Measurements from ENCODE around the gene BCKDK. TPM values are rescaled to one million over a fixed set of nuclear protein-coding genes. Genes with fewer than 3 reads are reported as not detected.

Gene BCKDK
- total and polyA plus RNA-seq, 2 of the 8 experiments (the other 6 are each of a cell fraction or from before 2014, with no cell fraction given), result 49.6 to 77.1 TPM

GRCh38 chr16:31064882-31065461 lies 43.2 kb upstream of the BCKDK start:
- Histone ChIP-seq H3K27me3 (replicated peaks in 1 of 4; ENCODE audit: control insufficient read depth in 3 of 4, extremely low read depth in 1 of 4, insufficient read depth in 3 of 4, low read length in 3 of 4) (no peaks in the 10 kb centered on the region), H4K20me1 (replicated peaks in 1 of 2; ENCODE audit: control insufficient read depth in 1 of 2, insufficient read depth in 2 of 2, low read length in 2 of 2) (peaks cover 0 to 16% of the 10 kb centered on the region in 2 experiments), H3K4me3 (ENCODE audit: extremely low read depth in 1 of 4, insufficient read depth in 2 of 4, low read depth in 3 of 4, low read length in 4 of 4) (no peak overlapping the region), H3K27ac (ENCODE audit: low read depth, low read length) (no peak overlapping the region), H3K36me3 (ENCODE audit: control insufficient read depth in 2 of 4, insufficient read depth in 4 of 4, low read length in 3 of 4) (peaks cover 6 to 28% (median 14%) of the 10 kb centered on the region in 4 experiments; a peak in 6 of 8 replicates), H3K56ac (replicated peaks; ENCODE audit: insufficient read length, low read depth, low read length) (no peak overlapping the region), H3K18ac (ENCODE audit: extremely low read depth, low read length) (no peak overlapping the region), H3K79me2 (ENCODE audit: control insufficient read depth in 1 of 2, insufficient read depth in 2 of 2, low read length in 2 of 2) (peaks cover 0 to 34% of the 10 kb centered on the region in 2 experiments; a peak in 2 of 4 replicates), H2AFZ (ENCODE audit: low read length) (no peak overlapping the region), H4K5ac (ENCODE audit: insufficient read length, low read depth, low read length) (no peak overlapping the region), H4K91ac (replicated peaks; ENCODE audit: insufficient read length, low read length) (no peak overlapping the region), H3K4me2 (ENCODE audit: insufficient read depth in 1 of 2, low read depth in 2 of 2, low read length in 2 of 2) (no peak overlapping the region), H3K9ac (replicated peaks in 1 of 4; ENCODE audit: extremely low read depth in 1 of 4, low read depth in 3 of 4, low read length in 3 of 4) (no peak overlapping the region), H3K9me3 (ENCODE audit: insufficient read depth in 2 of 2, low read depth in 1 of 2, low read length in 1 of 2) (no peaks in the 10 kb centered on the region), H3K4ac (replicated peaks; ENCODE audit: insufficient read length, low read depth, low read length) (no peak overlapping the region), H3K23me2 (ENCODE audit: low read depth, low read length) (no peaks in the 10 kb centered on the region; the same call in 1 of the 2 replicates), H2BK5ac (ENCODE audit: low read depth, low read length) (no peak overlapping the region), H2BK120ac (replicated peaks; ENCODE audit: low read depth, low read length) (no peak overlapping the region), H2BK12ac (ENCODE audit: low read depth, low read length) (no peak overlapping the region), H3K23ac (ENCODE audit: insufficient read length) (no peak overlapping the region), H3K79me1 (ENCODE audit: low read depth, low read length) (peaks cover 10% of the 10 kb centered on the region; the same call in 1 of the 2 replicates), H4K8ac (ENCODE audit: extremely low read depth, insufficient read depth, low read length) (no peak overlapping the region; the same call in 1 of the 2 replicates), H3K4me1 (replicated peaks in 1 of 4; ENCODE audit: control insufficient read depth in 3 of 4, insufficient read depth in 4 of 4, low read length in 3 of 4) (no peaks in the 10 kb centered on the region), H3K14ac (ENCODE audit: insufficient read length) (no peak overlapping the region), H2AK5ac (ENCODE audit: low read depth, low read length) (no peak overlapping the region), H2BK20ac (ENCODE audit: low read length) (no peak overlapping the region), H2BK15ac (ENCODE audit: low read length) (no peak overlapping the region)
- CTCF ChIA-PET (ENCODE audit: partially characterized antibody), result interaction anchor here (1.1 to 2.3 kb wide), 3 partner anchors 15 to 87 kb away, joined by 5 to 7 read pairs (median 5); no protein-coding TSS in a partner anchor
- WGBS, 2 experiments (ENCODE audit: extremely low coverage in 1 of 2, insufficient coverage in 1 of 2, insufficient read length in 1 of 2, insufficient replicate concordance in 2 of 2, low coverage in 1 of 2, low lambda C conversion rate in 2 of 2, missing lambda C conversion rate in 1 of 2), result 85% methylated on average over 4 of the region's 4 CpGs; no CpG with 5 or more reads in 1 of the 2 experiments
- POLR2A ChIA-PET (ENCODE audit: partially characterized antibody), result interaction anchor here (0.7 to 2.3 kb wide), 6 partner anchors 9 to 908 kb away, joined by 3 to 10 read pairs (median 4); partner anchors contain the start of genes FUS, KAT8, ZNF646 and ZNF668
- no peak for DNase-seq (ENCODE audit: low read depth in 1 of 2, low spot score in 2 of 2)
- no peak for FAIRE-seq
- TF ChIP-seq, protein P1, sequence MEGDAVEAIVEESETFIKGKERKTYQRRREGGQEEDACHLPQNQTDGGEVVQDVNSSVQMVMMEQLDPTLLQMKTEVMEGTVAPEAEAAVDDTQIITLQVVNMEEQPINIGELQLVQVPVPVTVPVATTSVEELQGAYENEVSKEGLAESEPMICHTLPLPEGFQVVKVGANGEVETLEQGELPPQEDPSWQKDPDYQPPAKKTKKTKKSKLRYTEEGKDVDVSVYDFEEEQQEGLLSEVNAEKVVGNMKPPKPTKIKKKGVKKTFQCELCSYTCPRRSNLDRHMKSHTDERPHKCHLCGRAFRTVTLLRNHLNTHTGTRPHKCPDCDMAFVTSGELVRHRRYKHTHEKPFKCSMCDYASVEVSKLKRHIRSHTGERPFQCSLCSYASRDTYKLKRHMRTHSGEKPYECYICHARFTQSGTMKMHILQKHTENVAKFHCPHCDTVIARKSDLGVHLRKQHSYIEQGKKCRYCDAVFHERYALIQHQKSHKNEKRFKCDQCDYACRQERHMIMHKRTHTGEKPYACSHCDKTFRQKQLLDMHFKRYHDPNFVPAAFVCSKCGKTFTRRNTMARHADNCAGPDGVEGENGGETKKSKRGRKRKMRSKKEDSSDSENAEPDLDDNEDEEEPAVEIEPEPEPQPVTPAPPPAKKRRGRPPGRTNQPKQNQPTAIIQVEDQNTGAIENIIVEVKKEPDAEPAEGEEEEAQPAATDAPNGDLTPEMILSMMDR (IDR thresholded peaks at IDR 0.05; ENCODE audit: control extremely low read depth in 1 of 3, insufficient read depth in 1 of 3, low read depth in 1 of 3, low read length in 3 of 3), result no peak
- TF ChIP-seq CBX8 (IDR thresholded peaks at IDR 0.05; ENCODE audit: borderline replicate concordance, low read depth, low read length) (no peak), CEBPB (IDR thresholded peaks at IDR 0.05; ENCODE audit: low read depth, low read length) (no peak)
